ENCODE data around the gene SPATA18.

DNA sequence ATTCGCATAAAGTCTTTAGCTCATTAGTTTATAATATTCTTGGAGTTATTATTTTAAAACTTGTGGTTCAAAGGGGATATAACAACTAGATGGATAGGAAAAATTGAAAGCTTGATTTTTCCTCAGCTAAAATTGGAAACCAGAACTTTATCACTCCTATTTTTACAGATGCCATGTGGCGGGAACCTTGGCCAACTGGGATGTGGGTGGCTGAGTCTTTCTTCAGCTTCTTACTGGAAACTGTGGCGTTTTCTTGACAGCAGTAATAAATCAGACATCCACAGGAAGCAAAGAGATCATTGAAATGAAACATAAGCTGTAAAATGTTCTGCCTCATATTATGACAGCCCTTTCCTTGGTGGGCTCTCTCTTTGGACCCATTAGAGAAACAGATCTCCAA is 84.1 kb downstream of the SPATA18 start:
- TF ChIP-seq, protein P1, sequence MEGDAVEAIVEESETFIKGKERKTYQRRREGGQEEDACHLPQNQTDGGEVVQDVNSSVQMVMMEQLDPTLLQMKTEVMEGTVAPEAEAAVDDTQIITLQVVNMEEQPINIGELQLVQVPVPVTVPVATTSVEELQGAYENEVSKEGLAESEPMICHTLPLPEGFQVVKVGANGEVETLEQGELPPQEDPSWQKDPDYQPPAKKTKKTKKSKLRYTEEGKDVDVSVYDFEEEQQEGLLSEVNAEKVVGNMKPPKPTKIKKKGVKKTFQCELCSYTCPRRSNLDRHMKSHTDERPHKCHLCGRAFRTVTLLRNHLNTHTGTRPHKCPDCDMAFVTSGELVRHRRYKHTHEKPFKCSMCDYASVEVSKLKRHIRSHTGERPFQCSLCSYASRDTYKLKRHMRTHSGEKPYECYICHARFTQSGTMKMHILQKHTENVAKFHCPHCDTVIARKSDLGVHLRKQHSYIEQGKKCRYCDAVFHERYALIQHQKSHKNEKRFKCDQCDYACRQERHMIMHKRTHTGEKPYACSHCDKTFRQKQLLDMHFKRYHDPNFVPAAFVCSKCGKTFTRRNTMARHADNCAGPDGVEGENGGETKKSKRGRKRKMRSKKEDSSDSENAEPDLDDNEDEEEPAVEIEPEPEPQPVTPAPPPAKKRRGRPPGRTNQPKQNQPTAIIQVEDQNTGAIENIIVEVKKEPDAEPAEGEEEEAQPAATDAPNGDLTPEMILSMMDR (IDR thresholded peaks at IDR 0.05): no peak
- TF ChIP-seq POLR2A (IDR thresholded peaks at IDR 0.05): no peak
- no peak for TF ChIP-seq POLR2AphosphoS5 (IDR thresholded peaks at IDR 0.05)
- TF ChIP-seq EP300 (IDR thresholded peaks at IDR 0.05): no peak

Measured in sigmoid colon (tissue), 4 donors.